Type B pancreatic cell (in vitro differentiated cells): ENCODE results near the gene RFC2. TPM values are rescaled to one million over a fixed set of nuclear protein-coding genes. Genes with fewer than 3 reads are reported as not detected.

ENCODE experiments used
- DNase-seq: peaks from one replicate; pipeline ENCODE4 v3.0.0; 2021; ENCODE audit warnings: mixed read lengths; ENCODE audit not compliant: unreplicated experiment; ENCODE audit errors: extremely low spot score
- H3K27ac Mint-ChIP-seq: 2 replicates; pipeline ENCODE4 v1.8.0; 2021; ENCODE audit warnings: mild to moderate bottlenecking, mixed read lengths
- H3K27me3 Mint-ChIP-seq: 2 replicates; pipeline ENCODE4 v1.8.0; 2021; ENCODE audit warnings: mixed read lengths
- H3K36me3 Mint-ChIP-seq: 2 replicates; pipeline ENCODE4 v1.8.0; 2021; ENCODE audit warnings: mixed read lengths
- H3K4me1 Mint-ChIP-seq: one replicate; pipeline ENCODE4 v1.8.0; 2021; ENCODE audit warnings: mixed read lengths; ENCODE audit not compliant: unreplicated experiment
- H3K4me3 Mint-ChIP-seq: 2 replicates; pipeline ENCODE4 v1.8.0; 2021; ENCODE audit warnings: mild to moderate bottlenecking, mixed read lengths
- H3K9me3 Mint-ChIP-seq: 2 replicates; pipeline ENCODE4 v1.8.0; 2021; ENCODE audit warnings: mixed read lengths
- total RNA-seq: library from RNA; stranded (reverse); gene quantifications from 2 replicates; pipeline ENCODE4 v1.2.1, GENCODE V29; 2021; ENCODE audit warnings: low replicate concordance
- TF ChIP-seq, protein P1 (sequence below): fragments of 200-600 bp; sonication (generic); conservative IDR thresholded peaks from 2 replicates; pipeline ENCODE4 v1.5.0; 2021; ENCODE audit warnings: antibody characterized with exemption, mild to moderate bottlenecking

Gene RFC2
- total RNA-seq, 1 donor from 2014 or later: 40.9 TPM

DNA sequence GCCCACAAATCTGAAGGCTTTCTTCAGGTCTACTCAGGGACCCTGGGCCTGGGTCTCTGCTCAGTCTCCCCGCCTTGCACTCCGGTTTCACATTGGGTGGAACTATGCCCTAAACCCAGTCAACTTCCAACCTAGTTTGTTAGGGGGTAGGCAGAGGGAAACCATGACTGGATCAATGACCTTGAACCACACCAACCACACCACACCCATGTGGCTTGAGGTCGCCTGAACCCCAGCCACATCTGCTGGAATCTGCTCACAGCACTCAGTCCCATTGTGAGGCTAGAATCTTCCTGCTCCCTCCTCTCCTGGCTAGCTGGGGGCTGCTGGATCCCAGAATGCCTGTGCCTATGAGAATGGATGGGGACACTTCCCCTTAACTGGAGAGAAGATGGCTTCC lies 17.9 kb downstream of the RFC2 start:
- no peak overlapping the region for H3K27ac Mint-ChIP-seq
- peaks cover 23% of the 10 kb centered on the region for H3K36me3 Mint-ChIP-seq
- H3K4me1 Mint-ChIP-seq: no peaks in the 10 kb centered on the region
- no peaks in the 10 kb centered on the region for H3K9me3 Mint-ChIP-seq
- no peak for DNase-seq
- no peaks in the 10 kb centered on the region for H3K27me3 Mint-ChIP-seq
- no peak overlapping the region for H3K4me3 Mint-ChIP-seq
- TF ChIP-seq, protein P1, sequence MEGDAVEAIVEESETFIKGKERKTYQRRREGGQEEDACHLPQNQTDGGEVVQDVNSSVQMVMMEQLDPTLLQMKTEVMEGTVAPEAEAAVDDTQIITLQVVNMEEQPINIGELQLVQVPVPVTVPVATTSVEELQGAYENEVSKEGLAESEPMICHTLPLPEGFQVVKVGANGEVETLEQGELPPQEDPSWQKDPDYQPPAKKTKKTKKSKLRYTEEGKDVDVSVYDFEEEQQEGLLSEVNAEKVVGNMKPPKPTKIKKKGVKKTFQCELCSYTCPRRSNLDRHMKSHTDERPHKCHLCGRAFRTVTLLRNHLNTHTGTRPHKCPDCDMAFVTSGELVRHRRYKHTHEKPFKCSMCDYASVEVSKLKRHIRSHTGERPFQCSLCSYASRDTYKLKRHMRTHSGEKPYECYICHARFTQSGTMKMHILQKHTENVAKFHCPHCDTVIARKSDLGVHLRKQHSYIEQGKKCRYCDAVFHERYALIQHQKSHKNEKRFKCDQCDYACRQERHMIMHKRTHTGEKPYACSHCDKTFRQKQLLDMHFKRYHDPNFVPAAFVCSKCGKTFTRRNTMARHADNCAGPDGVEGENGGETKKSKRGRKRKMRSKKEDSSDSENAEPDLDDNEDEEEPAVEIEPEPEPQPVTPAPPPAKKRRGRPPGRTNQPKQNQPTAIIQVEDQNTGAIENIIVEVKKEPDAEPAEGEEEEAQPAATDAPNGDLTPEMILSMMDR: no peak

DNA sequence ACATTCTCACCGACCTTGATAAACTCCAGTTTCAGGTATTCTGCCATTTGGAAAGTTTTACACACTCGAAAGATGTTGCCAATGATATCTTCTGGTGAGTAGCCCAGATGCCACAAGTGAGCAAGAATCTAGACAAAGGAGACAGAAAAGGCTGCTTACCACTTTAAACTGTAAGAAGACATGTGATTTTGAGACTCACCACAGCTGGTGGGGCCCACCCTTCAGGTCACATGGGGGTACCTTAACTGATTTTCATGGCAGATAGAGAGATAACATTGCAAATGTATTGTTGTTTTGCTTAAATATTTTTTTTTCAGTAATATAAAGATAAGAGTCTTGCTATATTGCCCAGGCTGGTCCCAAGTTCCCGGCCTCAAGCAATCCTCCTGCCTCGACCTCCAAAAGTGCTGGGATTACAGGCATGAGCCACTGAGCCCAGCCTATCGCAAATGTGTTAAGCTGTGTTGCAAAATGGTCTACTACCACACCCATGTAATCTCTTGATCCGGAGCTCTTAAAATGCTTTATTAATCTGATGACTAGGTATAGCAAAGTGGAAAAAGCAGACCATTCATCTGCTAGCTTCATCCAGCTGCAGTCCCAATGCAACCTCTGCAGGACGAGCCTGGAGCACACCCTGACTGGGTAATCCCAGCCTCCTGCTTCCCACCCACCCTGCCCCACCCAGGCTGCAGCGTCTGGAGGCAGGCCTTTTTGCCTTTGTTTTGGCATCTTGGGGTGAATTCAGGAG lies 18.5 kb downstream of the RFC2 start:
- Mint-ChIP-seq H3K4me1 (no peaks in the 10 kb centered on the region), H3K4me3 (no peak overlapping the region), H3K9me3 (no peaks in the 10 kb centered on the region), H3K27ac (no peak overlapping the region), H3K36me3 (peaks cover 23% of the 10 kb centered on the region), H3K27me3 (no peaks in the 10 kb centered on the region)
- TF ChIP-seq, protein P1: no peak
- no peak for DNase-seq

DNA sequence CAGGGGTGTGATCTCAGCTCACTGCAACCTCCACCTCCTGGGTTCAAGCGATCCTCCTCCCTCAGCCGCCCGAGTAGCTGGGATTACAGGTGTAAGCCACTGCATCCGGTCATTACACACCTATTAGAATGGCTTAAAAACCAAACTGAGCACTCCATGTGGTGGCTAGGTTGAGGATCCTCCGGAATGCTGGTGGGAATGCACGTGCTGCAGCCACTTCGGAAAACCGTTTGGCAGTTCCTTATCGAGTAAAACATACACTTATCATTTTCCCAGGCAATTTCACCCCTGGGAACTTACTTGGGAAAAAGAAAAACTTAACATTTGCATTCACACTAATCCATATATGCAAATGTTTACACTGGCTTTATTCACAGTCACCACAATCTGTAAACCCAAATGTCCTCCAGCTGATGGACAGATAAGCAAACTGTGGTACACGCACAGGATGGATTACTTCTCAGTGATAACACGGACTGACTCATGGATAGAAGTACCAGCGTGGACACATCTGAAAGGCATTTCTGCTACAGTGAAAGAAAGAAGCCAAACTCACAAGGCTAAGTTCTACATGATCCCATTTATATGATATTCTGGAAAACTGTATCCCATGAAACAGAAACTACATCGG lies 20.4 kb downstream of the RFC2 start:
- H3K9me3 Mint-ChIP-seq: no peaks in the 10 kb centered on the region

DNA sequence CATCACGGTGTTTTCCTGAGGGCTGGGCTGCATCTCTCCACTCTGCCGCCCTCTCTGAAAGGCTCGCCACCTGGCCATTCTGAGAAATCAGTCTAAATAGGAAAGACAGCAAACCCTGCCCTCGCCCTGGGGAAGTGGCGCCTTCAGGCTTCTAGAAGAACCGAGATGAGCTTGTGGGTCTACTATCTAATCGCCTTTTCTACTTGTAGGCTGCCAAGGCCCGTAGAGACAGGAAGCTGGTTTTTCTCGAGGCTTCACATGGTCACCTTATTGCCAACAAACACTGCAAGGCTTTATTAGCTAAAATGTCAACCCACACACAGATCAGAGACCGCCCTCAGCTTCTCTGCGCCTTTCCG lies 23.0 kb downstream of the RFC2 start:
- no peaks in the 10 kb centered on the region for H3K9me3 Mint-ChIP-seq

More for the DNA sequence above, 20.4 kb downstream of the RFC2 start:
- no peaks in the 10 kb centered on the region for H3K4me1 Mint-ChIP-seq
- H3K36me3 Mint-ChIP-seq: peaks cover 24% of the 10 kb centered on the region
- no peaks in the 10 kb centered on the region for H3K27me3 Mint-ChIP-seq
- no peak overlapping the region for H3K4me3 Mint-ChIP-seq
- no peak for DNase-seq
- H3K27ac Mint-ChIP-seq: no peak overlapping the region
- TF ChIP-seq, protein P1: no peak

DNA sequence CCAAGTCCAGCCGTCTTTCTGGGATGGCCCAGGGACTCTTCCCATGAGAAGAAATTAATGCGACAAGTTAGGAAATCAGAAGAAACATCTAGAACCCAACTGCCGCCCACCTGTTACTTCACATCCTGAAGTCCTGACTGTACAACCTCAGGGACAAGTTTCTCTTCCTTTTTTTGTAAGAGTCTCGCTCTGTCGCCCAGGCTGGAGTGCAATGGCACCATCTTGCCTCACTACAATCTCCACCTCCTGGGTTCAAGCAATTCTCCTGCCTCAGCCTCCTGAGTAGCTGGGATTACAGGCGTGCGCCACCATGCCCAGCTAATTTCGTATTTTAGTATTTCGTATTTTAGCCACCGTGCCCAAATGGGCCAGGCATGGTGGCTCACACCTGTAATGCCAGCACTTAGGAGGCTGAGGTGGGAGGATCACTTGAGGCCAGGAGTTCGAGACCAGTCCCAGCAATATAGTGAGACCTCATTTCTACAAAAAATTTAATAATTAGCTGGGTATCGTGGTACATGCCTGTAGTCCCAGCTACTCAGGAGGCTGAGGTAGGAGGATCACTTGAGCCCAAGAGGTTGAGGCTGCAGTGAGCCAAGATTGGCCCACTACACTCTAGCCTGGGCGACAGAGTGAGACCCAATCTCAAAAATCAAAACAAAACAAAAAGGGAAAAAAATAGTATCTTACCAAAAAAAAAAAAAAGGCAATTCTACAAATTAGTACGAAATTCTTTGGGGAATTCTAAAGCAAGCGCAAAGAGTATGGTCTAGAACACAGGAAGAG lies 23.6 kb downstream of the RFC2 start:
- DNase-seq: no peak
- peaks cover 27% of the 10 kb centered on the region for H3K36me3 Mint-ChIP-seq
- no peaks in the 10 kb centered on the region for H3K9me3 Mint-ChIP-seq
- no peak overlapping the region for H3K27ac Mint-ChIP-seq
- TF ChIP-seq, protein P1: no peak
- H3K27me3 Mint-ChIP-seq: no peaks in the 10 kb centered on the region
- no peaks in the 10 kb centered on the region for H3K4me1 Mint-ChIP-seq
- no peak overlapping the region for H3K4me3 Mint-ChIP-seq

More for the DNA sequence above, 23.0 kb downstream of the RFC2 start:
- no peak for DNase-seq
- Mint-ChIP-seq H3K27me3 (no peaks in the 10 kb centered on the region), H3K27ac (no peak overlapping the region), H3K4me1 (no peaks in the 10 kb centered on the region), H3K4me3 (no peak overlapping the region), H3K36me3 (peaks cover 28% of the 10 kb centered on the region)
- TF ChIP-seq, protein P1: no peak
